GM21515 (cell line): ENCODE results near the gene EDC4.
"Not testable (repeated sequence)": the region's sequence is repeated elsewhere in the genome, so short reads cannot be mapped to it uniquely, and the experiment has no call there.

ENCODE experiments used
- ATAC-seq: cut with Tn5 transposase; IDR thresholded peaks from one replicate; pipeline ENCODE4 v1.9.1; 2021; ENCODE audit not compliant: unreplicated experiment

The EDC4 gene

DNA sequence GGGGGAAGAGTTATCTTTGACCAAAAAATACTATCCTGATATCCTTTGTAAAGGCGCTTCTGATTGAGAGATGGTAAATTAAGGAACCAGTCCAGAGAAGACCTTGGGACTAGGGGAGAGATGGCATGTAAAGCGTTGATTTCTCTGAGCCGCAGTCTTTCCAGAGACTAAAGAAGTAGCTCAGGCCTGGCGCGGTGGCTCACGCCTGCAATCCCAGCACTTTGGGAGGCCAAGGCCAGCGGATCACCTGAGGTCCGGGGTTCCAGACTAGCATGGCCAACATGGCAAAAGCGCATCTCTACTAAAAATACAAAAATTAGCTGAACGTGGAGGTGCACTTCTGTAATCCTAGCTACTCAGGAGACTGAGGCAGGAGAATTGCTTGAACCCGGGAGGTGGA, 24.7 kb upstream of the EDC4 start:
- no peak for ATAC-seq

GRCh38 chr16:67853670-67854069, 19.2 kb upstream of the EDC4 start:
- no peak for ATAC-seq

DNA sequence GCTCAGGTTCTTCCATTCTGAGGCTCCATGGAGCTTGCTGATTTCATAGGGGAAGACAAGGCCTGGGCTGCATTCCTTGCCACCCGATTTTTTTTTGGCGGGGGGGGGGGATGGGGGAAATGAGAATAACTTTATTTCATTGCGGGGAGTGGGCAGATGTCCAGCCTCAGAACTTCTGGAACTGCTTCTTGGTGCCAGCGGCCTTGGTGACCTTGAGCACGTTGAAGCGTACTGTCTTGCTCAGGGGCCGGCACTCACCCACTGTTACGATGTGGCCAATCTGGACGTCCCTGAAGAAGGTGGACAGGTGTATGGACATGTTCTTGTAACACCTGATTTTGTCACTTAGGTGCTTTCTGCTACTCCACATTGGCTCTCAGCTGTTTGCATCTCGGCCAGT, 17.1 kb upstream of the EDC4 start:
- no peak for ATAC-seq

DNA sequence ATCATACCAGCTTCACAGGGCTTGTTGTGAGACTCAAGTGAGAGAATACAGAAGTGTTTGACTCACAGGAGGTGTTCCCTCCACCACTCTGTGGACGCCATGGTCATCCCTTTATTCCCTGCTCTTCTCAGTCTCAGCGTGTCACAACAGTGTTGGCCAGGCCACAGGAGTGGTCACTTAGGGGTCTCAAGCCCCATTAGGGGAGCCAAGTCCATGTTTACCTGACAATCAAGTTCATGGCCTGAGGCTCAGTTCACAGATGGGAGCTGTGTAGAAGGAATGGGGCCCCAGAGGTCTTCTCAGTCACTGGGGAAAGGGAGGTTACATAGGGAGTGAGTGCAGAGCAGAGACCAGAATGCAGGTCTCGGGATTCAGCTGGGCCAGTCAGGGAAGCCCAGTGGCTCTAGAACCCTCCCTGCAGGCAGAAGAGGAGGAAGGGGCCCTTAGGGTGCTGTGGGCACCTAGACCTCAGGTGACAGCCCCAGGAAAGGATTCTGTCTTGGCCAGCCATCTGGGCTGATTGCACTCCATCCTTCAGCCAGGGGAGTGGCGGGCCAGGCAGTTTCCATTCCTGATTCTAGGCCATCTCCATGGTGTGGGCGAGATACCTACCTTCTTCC, 15.8 kb upstream of the EDC4 start:
- no peak for ATAC-seq

GRCh38 chr16:67857547-67858233, 15.2 kb upstream of the EDC4 start:
- ATAC-seq = no peak

DNA sequence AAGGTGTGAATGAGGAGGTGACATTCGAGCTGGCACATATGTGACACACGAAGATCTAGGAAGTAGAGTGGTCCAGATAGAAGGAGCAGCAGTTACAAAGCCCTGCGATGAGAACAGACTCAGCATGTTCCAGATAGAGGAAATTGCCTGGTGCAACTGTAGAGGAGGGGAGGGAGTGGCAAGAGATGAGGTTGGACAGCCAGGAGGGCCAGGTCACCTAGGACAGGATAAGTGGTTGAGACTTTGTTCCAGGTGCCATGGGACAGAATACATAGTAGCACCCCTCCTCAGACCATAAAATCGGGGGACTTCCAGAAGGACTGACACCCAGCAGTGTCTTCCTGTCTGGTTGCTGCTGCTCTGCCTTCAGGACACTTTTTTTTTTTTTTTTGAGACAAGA, 14.4 kb upstream of the EDC4 start:
- no peak for ATAC-seq

- ATAC-seq = no peak
These were observed 12.1 kb upstream of the EDC4 start for GRCh38 chr16:67860589-67861398.

DNA sequence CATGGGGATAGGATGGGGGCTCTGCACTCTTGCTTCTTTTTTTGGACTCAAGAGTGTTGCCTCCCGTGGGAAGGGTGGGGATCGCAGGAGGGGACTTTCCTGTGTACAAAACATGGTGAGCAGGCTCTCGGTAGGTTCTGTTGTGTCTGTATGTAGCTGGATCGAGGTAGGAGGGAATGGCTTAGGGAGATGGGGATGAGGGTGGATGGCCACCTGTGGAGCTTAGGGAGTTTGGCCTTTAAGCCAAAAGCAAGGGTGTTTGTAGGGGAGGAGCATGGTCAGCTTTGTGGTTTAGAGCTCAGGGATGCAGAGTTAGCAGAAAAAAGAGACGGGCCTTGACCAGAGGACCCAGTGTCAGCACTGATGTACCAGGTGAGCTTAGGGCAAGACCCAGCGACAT, 11.0 kb upstream of the EDC4 start:
- no peak for ATAC-seq

- no peak for ATAC-seq
These were observed 9.9 kb upstream of the EDC4 start for GRCh38 chr16:67862623-67863583.

DNA sequence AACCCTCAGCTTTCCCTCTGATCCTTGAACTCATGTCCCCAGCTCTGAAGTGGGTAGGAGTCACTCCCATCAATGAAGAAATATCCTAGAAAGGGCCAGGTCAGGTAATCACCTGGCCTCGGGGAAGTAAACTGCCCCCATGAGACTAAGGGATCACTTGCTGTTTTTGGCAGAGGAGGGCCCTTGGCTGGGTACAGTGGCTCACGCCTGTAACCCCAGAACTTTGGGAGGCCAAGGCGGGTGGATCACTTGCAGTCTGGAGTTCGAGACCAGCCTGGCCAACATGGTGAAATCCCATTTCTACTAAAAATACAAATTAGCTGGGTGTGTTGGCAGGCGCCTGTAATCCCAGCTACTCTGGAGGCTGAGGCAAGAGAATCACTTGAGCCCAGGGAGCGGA, 8.8 kb upstream of the EDC4 start:
- ATAC-seq = not testable (repeated sequence)

GRCh38 chr16:67864594-67864993, 8.3 kb upstream of the EDC4 start:
- no peak for ATAC-seq

DNA sequence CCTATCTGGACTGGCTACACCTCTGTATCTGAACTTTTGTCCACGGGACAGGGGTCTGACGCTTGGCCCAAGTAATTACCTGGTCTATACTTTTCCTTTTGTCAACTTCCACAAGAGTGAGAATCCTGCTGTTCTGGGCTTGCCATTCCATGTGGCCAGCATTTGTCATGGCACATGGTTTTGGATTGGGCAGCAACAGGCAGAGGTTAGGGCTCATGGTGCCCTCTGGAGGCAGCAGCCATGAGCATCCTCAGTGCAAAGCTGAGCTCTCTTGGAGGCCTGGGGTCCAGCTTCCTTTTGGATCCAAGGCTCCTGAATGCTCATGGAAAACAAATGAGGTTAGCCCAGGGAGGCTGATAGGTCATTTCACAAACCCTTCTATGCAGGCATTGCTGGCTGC, 7.5 kb upstream of the EDC4 start:
- ATAC-seq = no peak

DNA sequence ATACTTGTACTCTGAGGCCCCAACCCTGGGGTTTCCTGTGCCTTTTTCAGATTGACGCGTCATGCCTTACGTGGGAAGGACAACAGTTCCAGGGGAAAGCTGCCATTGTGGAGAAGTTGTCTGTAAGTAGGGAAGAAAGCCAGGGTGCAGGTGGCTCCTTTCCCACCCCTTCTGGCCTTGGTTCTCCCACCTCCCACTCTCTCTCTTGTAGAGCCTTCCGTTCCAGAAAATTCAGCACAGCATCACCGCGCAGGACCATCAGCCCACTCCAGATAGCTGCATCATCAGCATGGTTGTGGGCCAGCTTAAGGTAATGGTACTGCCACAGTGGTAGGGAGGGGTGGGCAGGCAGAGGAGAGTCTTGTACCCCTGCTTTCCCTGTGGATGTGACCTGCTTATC, 4.6 kb upstream of the EDC4 start:
- ATAC-seq = no peak

DNA sequence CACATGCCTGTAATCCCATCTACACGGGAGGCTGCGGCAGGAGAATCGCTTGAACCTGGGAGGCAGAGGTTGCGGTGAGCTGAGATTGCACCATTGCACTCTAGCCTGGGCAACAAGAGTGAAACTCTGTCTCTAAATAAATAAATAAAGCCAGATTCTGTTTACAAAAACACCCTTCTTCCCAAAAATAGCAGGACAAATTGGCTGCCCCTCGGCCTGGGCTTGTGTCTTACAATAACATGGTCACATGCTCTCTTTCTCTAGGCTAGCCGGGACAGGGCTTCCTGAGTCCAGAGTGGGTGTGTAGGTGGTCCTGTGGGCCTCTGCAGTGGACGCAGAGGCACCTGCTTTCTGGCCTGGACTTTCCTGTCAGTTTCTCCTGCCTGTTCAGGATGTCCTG, 3.2 kb upstream of the EDC4 start:
- no peak for ATAC-seq

- no peak for ATAC-seq
These were observed 1.6 kb upstream of the EDC4 start for GRCh38 chr16:67871256-67871655.

DNA sequence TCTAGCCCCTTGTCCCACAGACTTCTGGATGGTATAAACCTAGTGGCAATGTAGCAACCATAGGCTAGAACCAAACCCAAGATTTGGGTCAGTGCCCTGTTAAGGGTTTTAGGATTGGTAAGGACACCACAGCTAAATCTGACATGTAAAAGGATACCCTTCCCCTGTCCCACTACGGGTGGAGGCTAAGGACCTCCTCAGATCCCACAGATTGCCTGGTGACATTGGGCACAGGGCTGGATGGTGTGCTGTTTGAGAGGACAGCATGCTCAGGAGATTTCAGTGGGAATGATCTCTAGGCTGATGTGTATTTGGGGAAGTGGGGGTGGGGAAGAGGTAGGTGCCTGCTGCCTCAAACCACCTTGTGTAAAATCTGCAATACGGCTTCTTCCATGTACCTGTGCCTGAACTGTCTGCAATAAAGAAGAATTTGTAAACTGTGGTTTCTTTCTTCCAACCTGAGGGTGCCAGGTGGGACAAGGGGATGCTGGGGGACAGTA, 671 bp upstream of the EDC4 start:
- no peak for ATAC-seq

DNA sequence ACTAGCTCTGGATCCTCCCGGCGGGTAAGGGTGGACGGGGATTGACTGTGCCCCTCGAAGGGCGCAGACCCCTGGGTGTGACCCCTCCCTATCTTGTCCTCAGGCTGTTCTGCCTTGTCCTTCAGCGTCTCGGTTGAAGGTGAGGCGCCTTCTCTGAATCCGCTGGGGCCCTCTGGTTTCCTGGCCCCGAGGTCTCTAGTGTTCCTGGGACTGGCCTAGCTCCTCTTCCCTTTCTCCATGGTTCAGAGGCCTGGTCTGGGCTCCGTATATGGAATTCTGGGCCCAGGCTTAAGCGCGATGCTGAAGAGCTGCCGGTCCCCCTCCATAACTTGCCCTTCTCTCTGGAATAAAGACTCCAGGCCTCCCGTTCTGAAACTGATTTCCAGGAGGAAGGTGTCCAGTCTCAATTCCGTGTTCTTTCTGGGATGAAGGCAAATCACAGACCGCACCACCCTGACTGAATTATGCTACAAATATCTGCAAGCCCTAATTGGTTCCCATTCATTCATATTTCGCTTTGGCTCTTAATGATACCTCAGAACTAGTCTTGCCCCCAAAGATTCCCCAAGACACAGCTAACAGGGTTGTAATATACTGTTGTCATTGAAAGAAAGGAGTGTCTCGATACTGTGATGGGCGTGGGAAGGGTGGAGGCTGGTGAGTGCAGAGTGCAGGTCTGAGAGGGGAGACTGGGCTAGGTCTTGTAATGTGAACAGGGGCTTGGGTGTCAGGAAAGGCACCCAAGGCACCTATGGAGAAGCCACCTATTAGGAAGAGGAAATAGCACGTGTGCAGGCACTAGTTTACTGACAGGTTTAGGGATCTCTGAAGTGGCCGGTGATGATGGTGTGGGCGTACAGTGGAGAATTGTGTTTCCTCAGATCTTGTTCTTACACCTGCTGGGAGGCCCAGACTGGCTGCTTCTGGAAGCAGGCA, 851 bp downstream of the EDC4 start:
- no peak for ATAC-seq

GRCh38 chr16:67874372-67874771, 1.5 kb downstream of the EDC4 start:
- no peak for ATAC-seq

GRCh38 chr16:67877064-67877463, 4.2 kb downstream of the EDC4 start:
- ATAC-seq = no peak

DNA sequence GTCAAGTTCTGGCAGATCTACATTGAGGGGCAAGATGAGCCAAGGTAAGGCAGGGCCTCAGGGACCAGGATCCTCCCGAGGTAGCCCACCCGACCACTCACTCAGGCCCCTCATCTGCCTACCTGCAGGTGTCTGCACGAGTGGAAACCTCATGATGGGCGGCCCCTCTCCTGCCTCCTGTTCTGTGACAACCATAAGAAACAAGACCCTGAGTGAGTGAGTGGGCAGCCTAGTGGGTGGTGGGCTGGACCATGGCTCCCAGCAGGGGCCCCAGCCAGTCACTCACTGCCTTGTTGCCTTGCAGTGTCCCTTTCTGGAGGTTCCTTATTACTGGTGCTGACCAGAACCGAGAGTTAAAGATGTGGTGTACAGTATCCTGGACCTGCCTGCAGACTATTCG, 5.4 kb downstream of the EDC4 start:
- no peak for ATAC-seq
